KG1 (cell line): ENCODE data around the gene RND3.

Source experiments
- DNase-seq: peaks from one replicate; lab custom pipeline; 2025; lab: John Stamatoyannopoulos, UW

RND3 gene

DNA sequence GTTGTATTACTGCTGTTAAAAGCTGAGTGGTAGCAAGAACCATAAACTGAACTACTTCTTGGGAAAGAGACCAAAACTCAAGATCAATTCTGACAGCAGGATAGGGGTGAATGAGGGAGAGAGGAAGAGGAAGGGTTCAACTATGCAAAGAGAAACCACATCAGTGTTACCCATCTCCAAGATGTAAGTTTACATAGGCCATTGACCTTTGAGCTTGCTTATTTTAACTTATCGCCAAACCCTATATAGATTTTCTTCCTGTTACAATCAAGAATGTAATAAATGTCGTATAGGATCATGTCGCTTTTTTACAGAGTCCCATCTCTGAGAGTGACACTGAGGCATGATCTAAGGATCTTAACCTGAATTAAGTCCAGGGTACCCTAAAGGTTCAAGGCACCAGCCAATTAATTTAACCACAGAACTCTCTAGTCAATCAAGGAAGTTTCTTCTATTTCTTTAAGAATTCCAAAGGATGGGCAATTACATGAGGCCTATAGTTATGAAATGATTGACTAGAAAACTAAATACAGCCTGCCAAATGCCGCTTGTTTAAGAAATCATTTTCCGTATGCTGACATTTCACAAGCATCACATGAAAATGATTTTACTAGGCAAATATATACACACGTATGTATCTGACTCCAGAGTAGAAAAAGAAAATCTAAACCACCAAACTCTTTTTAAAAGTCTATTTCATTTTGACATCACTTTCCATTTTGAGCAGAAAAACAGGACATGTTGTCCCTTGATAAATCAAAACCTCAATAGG lies 11.8 kb downstream of the RND3 start:
- DNase-seq, result no peak

DNA sequence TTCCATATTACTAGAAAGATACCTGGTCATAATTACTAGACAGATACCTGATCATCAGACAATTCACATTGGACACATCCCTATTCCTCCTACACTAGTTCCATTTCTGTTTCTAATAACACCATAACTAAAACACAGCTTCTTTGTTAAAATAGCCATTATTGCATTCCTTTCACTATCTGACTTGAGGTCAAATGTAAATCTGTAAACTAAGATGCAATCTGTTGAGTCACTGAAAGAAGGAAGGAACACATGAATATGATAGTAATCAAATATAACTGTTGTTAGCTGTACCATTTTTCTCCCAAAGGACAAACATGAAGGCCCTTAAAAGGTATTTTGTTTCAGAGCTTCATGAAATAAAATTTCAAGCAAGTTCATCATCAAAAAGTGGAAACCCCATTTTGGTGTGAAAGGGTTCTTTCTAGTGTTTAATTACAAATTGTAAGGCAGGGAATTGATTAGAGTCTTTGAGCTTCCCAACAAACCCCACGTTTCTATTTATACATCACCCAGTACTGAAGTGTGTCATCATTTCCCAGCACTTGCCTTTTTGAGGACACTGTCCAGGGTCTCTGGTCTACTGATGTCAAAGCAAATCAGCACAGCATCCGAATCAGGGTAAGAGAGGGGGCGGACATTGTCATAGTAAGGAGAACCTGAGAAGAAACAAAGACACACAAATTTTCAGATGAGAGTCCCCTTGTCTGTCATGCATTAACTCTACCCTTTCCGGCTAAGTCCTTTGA lies 13.0 kb downstream of the RND3 start:
- no peak for DNase-seq

DNA sequence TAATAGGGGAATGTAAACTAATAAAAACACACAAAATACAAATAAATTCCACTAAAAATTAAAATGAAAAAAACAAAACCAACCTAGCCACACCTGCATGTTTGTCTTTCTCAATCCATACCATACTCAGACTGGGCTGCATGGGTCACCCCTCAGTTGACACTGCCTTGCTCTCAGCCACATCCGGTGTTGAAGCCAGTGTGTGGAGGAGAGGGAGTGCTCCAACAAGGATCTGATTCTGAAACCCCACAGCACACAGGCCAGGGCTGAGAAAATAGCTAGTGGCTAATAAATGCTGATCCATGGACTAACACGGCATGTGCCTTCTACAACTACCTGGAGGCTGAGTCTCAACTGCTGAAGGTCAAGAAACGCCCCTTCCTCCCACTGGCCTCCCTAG lies 13.7 kb downstream of the RND3 start:
- DNase-seq, result no peak

DNA sequence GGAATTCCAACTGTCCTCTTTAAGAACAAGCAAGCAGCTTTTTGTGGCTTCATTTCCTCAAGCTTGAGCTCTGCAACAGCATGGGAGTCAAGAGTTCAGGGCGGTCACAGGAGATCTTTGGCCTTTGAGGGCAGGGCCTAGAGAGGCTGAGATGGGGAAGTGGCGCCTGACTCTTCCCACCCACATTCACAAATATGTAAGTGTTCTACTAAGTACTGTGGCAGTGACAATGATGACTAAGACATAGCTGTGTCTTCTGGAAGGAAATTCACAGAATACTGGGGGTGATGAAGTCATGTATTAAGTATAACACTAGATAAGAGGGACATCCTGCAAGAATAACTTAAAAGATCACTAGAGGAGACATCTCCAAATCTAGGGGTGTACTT lies 15.0 kb downstream of the RND3 start:
- no peak for DNase-seq

DNA sequence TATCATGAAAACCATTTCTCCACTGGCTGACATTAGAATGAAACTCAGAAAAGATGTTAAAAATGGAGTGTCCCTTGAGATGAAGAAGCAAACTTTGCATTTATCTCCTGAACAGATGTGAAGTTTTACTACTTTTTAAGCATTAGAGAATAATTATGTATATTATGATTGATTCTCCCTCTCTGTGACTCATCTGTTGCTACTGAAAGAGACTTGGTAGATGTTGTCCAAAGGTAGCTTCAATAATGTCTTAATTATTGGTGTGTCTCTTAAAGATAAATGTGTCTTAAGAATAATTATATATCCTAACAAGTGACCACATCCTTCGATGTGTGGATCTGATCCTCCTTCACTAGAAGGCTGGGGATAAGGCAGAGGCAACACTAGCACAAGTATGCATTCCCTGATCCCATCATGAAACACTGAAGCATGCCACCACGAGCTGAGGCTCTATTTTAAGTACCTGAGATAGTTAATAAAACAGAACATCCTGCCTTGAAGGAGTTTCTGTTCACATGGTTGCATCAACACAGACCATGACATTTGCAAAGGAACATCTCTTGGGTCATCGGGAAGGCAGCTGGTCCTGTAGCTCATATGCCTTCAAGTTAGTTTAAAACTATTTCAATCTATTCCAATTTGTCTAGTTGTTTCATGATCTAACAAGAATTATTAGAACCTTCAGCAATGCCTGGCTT lies 15.5 kb downstream of the RND3 start:
- no peak for DNase-seq

DNA sequence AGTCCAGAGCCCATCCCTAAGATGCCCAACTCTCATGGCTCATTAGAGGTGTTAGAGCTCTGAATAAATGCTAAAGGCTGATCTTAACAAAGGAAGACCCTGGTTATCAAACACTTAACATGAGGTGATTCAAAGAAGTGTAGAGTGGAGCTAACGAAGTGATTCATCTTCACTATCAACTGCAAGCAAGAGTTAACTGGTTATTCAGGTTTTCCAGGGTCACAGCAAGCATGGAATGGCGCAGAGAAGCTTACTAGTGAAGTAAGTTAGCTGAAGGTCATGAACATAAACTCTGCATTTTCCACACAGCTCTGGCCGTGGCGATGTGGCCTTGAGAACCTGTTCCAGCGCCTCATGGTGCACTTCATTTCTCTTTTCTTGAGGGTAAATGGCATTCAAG lies 17.0 kb downstream of the RND3 start:
- no peak for DNase-seq

DNA sequence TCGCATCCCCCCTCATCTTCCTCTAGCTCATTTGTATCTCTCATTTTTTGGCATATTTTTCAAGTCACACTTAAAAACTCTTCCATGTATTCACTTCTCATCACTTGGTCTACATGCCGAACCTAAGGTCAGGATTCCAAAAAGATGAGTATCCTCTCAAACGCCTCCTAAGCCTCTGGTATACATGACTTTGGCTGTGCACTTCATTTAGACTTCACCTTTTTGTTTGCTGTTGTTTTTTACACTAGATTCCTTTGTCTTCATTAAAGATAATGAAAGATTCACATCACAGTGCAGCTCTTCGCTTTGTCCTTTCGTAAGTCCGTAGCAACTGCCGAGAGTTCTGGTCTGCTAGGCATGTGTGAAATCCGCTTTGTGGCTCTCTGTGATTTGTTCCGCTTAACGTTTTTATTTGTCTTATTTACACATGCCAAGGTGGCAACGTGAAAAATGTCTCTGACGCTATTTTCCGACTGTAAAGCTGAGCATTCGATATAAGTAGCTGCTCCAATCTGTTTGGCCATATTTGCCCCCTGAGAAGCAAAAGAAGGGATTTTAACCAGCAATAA lies 17.7 kb downstream of the RND3 start:
- no peak for DNase-seq

DNA sequence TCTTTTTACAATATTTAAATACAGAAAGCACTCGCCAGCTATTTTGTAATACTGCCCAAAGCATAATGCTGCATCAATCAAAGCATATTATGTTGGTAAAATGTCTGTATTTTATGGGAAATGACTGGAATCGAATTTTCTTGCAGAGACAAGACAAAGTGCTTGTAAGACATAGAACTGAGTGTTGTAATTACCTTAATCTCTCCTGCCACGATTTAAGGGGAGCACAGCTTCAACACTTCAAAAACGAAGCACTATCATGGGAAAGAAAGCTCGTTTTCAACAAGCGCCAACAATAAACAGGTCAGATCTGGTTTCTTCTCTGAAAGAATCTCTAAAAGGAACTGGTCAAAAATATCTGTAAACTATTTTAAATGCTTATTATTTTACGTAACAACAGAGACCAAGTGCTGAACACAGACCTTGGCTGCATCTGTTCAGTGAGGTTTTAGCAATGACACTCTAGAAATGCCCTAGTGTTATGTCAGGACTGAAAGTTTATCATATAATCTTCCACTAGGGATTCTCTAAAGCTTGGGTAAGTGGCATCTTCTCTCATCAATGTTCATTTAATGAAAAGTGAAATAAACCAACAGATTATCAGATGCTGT lies 19.0 kb downstream of the RND3 start:
- no peak for DNase-seq

DNA sequence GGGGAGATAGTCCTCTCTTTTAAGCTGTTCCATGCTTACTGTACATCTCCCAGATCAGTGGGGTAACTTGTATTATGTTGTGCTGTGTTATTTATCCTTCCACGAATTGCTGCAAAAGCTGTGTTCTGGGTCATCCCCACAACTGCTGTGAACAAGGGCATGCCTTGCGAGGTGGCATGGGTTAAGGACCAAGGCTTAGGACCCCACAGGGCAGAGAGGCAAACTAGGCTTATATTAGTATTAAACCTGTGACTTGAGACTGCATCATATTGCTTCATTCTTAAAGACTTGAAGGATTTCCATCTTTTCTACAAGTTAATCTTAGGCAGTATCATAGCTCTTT lies 19.9 kb downstream of the RND3 start:
- DNase-seq, result no peak

DNA sequence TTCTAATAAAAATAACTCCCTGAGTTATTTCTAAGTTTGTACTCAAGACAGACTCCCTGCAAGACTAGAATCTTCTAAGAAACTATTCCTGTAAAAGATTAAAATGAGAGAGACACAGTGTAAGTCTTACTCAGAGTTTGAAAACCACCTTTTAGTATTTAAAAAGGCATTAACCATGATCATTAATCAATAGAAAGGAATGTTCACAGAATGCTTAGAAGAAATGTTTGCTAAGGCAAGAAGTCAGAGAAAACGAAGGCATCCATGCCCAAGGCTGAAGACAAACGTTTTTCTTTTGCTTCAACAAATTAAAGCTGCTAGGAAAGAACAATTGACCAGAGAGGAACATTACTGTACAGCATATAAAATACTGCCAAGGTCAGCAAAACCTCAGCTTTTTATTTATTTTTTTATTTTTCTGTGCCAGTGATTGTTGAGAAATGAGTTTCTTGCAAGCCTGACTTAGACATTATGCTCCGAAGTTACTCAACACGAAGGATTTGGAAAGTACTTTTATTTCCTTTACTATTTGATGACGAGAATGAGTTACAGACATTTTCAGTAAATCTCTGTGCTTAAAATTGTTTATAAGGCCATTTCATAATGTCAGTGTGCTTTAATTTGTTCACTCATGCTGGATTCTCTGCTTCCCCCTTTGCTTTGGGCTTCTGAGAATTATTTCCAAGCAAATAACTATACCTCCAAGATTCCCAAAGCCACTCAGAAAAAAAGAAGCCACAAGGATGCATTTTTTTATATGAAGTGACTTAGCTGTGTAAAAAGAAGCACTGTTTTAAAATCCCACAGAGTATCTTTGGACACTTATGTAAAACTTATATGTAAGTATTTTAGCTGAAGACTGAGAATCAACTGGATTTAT lies 20.5 kb downstream of the RND3 start:
- no peak for DNase-seq

DNA sequence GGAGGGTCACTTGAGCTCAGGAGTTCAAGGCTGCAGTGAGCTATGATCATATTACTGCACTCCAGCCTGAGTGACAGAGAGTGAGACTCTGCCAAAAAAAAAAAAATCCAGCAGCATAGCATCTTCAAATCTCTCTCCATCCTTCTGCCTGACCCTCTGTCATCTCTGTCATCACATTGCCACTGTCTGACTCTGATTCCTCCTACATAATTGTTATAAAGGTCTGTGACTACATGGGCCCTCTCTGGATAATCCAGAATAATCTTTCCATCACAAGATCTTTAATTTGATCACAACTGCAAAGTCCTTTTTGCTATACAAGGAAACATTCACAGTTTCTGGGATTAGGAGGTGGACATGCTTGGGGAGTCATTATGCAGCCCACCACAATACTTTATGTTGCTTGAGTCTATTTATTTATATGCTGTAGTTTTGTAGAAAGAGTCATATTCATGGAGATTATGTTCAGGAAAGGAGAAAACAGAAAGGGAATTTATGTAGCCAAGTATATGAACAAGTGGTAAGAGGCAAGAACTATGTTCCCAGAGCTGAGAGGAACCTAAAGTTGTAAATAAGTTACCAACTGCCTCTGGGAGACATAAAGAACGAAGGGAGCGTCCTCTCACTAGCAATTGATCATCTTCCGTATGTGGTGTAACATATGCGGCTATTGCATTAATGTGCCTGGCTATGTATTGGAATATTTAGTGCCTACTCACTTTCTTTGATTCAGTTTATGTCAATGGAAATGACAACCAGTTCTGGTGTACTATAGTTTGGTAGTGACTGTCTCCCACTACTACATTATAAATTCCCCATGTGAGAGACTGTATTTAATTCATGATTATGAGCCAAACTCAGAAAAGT lies 21.5 kb downstream of the RND3 start:
- no peak for DNase-seq

DNA sequence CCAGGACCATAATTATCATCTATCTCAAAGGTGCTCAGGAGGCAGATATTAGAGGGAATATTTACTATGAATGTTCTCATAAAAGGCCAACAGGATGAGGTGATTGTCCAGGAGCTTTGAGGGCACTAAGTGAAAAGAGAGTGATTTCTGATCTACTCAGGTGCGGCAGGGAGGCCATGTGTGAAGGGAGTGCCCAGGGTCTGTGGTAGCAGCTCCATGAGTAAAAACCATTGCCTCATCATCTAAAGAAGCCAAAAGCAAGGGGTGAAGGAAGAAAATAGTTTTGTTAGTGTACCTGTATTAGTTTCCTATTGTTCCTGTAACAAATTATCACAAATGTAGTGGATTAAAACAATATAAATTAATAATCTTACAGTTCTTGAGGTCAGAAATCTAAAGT lies 22.5 kb downstream of the RND3 start:
- DNase-seq, result no peak

DNA sequence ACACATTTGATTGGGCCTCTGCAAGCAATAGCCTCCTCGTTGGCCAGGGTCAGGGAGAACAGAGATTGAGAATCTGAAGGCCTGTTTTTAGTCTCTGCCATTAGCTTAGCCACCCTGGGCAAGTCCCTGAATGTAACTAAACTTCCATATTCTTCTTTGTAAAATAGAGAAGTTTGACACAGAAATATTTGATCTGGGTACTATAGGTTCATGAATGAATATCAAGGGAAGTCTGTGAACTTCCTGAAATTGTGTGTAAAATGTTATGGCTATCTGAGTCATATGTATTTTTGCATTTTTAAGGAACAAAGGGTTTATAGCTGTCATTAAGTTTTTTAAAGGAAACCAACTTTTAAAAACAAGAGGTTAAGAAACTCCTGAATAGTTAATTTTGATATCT lies 23.2 kb downstream of the RND3 start:
- no peak for DNase-seq

DNA sequence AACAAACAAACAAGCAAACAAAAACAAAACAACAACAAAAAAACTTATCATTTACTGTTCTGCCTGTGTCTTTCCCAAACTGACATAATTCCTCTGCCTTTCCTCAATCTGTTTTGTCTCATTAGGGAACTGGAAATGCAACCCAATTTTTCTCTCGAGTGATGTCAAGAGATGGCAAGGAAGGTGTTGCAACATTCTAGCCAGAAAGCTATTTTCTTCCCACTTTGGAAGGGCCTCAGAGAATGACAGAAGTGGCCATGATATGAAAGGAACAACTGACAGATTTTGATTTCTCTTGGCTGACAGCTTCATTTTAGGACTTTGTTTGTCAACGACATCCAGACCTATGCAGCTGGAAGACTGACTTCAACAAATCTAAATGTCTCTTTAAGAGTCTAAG lies 24.7 kb downstream of the RND3 start:
- no peak for DNase-seq

DNA sequence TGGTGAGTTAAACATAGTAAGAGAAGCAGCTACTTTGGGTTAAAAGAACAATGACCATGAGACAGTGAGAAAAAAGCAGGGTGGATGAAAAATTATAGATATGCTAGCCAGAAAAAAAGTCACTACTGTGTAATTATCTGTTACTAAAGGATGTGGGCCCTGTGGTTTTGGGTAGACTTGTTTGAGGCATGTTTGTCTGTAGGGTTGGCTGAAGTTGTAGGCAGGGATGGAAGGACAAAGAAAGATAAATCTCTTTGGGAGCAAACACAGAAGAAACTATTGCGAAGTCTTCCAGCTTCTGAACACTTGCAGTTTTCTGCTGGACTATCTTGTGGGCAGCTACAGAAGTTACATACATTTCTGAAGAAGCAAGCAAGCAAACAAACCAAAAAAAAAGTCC lies 28.2 kb downstream of the RND3 start:
- no peak for DNase-seq

DNA sequence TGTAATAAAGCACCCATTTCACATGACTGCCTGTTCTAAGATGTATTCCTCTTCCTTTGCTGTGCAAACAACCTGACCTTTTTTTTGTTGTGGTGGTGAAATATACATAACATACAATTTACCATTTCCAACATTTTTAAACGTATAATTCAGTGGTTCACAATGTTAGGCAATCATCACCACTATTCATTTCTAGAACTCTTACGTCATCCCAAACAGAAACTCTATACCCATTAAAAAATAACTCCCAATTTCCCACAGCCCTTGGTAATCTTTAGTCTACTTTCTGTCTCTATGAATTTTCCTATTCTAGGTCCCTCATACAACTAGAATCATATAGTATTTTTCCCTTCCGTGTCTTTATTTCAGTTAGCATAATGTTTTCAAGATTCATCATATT lies 36.7 kb downstream of the RND3 start:
- DNase-seq, result no peak

DNA sequence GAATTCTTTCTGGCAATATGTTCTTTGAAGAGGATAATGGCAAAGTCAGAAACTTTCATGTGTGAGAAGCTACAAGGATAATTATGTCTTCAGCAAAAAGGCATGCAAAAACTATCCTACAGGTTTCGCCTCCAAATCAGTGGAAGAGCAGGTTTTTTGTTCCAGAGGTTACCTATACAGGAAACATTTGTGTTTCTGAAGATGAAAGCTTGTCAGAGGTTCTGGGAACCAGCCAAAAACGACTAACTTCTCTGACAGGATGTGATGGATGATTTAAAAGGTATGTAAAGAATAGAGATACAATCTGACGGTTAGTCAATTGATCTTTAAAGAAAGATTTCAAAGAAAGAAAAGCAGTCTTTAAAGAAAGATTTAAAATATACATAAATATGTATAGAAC lies 37.6 kb downstream of the RND3 start:
- DNase-seq, result no peak

DNA sequence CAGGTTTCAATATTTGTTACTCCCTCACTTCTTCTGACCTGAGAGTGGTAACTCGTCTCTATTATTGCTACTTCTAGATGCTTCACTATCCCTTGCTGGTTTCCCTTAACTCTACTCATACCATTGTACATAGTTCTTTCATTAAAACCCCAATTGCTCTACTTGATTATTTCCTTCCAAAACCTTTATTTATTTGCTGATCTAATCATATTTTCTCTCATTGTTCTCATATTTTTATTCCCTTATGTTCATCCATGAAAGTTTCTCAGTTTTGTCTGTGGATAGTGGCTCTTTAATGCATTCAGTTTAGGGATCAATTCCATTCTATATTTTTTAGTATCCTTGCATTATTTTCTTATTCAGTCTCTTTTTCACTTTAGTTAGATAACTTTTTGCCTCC lies 42.1 kb downstream of the RND3 start:
- DNase-seq, result no peak

DNA sequence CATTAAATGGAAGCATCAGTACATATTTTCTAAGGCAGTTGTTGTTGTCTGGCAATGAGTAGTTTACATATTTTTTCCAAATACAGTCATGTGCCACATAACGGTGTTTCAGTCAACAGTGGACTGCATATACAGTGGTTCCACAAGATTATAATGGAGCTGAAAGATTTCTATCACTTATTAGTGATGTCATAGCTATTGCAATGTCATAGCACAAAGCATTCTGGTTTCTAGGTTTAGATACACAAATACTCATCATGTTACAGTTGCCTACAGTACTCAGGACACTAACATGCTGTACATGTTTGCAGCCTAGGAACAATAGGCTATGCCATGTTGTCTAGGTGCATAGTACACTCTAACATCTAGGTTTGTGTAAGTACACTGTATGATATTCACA lies 45.0 kb downstream of the RND3 start:
- DNase-seq, result no peak

DNA sequence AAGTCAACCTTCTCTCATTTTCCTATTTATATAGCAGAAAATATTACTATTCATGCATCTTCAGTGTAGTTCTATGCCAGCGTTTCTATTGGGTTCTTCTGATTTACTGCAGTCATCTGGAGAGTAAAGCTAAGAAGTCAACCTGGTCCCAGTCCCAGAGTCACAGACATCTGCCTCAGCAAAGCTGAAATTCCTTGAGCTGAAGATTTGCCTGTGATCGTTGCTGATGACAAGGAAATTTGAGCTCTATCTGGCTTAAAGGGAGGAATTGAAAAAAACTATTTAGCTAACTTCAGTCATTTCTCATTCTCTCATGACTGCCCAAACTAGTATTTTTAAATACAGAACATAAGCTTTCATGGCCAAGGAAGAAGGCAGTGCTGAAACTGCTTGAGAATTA lies 45.7 kb downstream of the RND3 start:
- no peak for DNase-seq

DNA sequence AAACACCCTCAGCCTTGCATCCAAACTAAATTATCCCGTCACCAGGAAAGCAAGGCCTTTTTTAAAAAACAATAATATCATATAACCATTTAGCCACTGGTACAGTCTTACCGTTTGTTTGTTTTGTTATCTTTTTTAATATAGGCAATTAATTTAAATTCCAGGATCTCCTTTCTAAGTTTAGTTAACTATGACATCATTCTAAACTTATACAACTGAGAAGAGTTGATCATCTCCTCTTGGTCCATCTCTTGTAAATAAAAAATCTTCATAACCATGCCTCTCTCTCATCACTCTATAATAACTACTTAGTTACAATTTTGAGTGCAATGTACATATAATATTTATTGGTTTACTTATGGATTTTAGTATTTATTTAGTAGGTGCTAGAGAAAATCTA lies 46.2 kb downstream of the RND3 start:
- no peak for DNase-seq
